HG02870 (cell line): ENCODE measurements around the gene MAP3K5.
"Not testable (repeated sequence)": the region's sequence is repeated elsewhere in the genome, so short reads cannot be mapped to it uniquely, and the experiment has no call there.

Source experiments
- ATAC-seq: cut with Tn5 transposase; IDR thresholded peaks from one replicate; pipeline ENCODE4 v1.9.1; 2021; ENCODE audit warnings: mild to moderate bottlenecking, moderate library complexity; ENCODE audit not compliant: unreplicated experiment

MAP3K5 gene

GRCh38 chr6:136726837-136727557, 65.3 kb downstream of the MAP3K5 start:
- no peak for ATAC-seq

- ATAC-seq = no peak
Observed at GRCh38 chr6:136725124-136725523, 67.2 kb downstream of the MAP3K5 start.

GRCh38 chr6:136723780-136724179, 68.5 kb downstream of the MAP3K5 start:
- no peak for ATAC-seq

GRCh38 chr6:136721467-136721866, 70.8 kb downstream of the MAP3K5 start:
- ATAC-seq = no peak

GRCh38 chr6:136720045-136720770, 72.1 kb downstream of the MAP3K5 start:
- ATAC-seq = peak; percentile 50

- peak; percentile 40 for ATAC-seq
Observed at GRCh38 chr6:136719280-136720044, 72.8 kb downstream of the MAP3K5 start.

GRCh38 chr6:136718476-136718875, 73.8 kb downstream of the MAP3K5 start:
- ATAC-seq = no peak

- ATAC-seq = no peak
Observed at GRCh38 chr6:136717716-136717990, 74.6 kb downstream of the MAP3K5 start.

- no peak for ATAC-seq
Observed at GRCh38 chr6:136716917-136717715, 75.2 kb downstream of the MAP3K5 start.

- ATAC-seq = not testable (repeated sequence)
Observed at GRCh38 chr6:136712642-136713041, 79.6 kb downstream of the MAP3K5 start.

GRCh38 chr6:136711644-136712043, 80.6 kb downstream of the MAP3K5 start:
- no peak for ATAC-seq

GRCh38 chr6:136710877-136711552, 81.3 kb downstream of the MAP3K5 start:
- no peak for ATAC-seq

- no peak for ATAC-seq
Observed at GRCh38 chr6:136709429-136709828, 82.8 kb downstream of the MAP3K5 start.

GRCh38 chr6:136706430-136706829, 85.8 kb downstream of the MAP3K5 start:
- no peak for ATAC-seq

GRCh38 chr6:136703331-136703865, 88.9 kb downstream of the MAP3K5 start:
- no peak for ATAC-seq

GRCh38 chr6:136701045-136701444, 91.2 kb downstream of the MAP3K5 start:
- ATAC-seq = no peak

GRCh38 chr6:136699358-136699757, 92.9 kb downstream of the MAP3K5 start:
- no peak for ATAC-seq

- ATAC-seq = no peak
Observed at GRCh38 chr6:136696783-136697364, 95.4 kb downstream of the MAP3K5 start.

- ATAC-seq = no peak
Observed at GRCh38 chr6:136696238-136696637, 96.0 kb downstream of the MAP3K5 start.

- no peak for ATAC-seq
Observed at GRCh38 chr6:136695412-136695811, 96.9 kb downstream of the MAP3K5 start.
